GM12878 (cell line): ENCODE measurements around the gene SH3BP5. TPM values are rescaled to one million over a fixed set of nuclear protein-coding genes. Genes with fewer than 3 reads are reported as not detected.

Experiments used
- BCLAF1 ChIP-seq: fragments of 450-650 bp; IDR thresholded peaks from 2 replicates; pipeline ENCODE4 v1.6.1; 2017; ENCODE audit warnings: antibody characterized with exemption, mild to moderate bottlenecking, moderate library complexity
- EED ChIP-seq: sonication (generic); IDR thresholded peaks from 2 replicates; pipeline ENCODE4 v1.6.1; 2016; ENCODE audit warnings: antibody characterized with exemption, low read depth
- GATAD2B ChIP-seq: fragments of 450-650 bp; conservative IDR thresholded peaks from 2 replicates; pipeline ENCODE4 v1.6.1; 2017; ENCODE audit warnings: low read depth, mild to moderate bottlenecking, moderate library complexity
- HDAC2 ChIP-seq: fragments of 200-600 bp; sonication (generic); IDR thresholded peaks from 2 replicates; pipeline ENCODE4 v1.6.1; 2017
- HDAC6 ChIP-seq: fragments of 200-600 bp; sonication (generic); IDR thresholded peaks from one replicate; pipeline ENCODE4 v1.8.0; 2017; ENCODE audit warnings: antibody characterized with exemption; ENCODE audit not compliant: unreplicated experiment
- HSF1 ChIP-seq: fragments of 150-350 bp; IDR thresholded peaks from 2 replicates; pipeline ENCODE4 v1.6.1; 2014; ENCODE audit warnings: mild to moderate bottlenecking, low read depth, low read length
- IKZF2 ChIP-seq, 2 experiments: fragments of 450-650 bp; IDR thresholded peaks; 2 replicates each; pipeline ENCODE4 v1.6.1; 2017; ENCODE audit warnings: mild to moderate bottlenecking in 2 of 2, moderate library complexity in 2 of 2
- IRF3 ChIP-seq: fragments of 450-650 bp; IDR thresholded peaks from 2 replicates; pipeline ENCODE4 v1.6.1; 2014; ENCODE audit warnings: mild to moderate bottlenecking
- JUND ChIP-seq: IDR thresholded peaks from 2 replicates; pipeline ENCODE4 v1.6.1; 2012; ENCODE audit warnings: low read depth, mild to moderate bottlenecking, low read length, improper control_type of control experiment, moderate library complexity
- KDM1A ChIP-seq: fragments of 200-600 bp; sonication (generic); IDR thresholded peaks from 2 replicates; pipeline ENCODE4 v1.6.1; 2016; ENCODE audit warnings: borderline replicate concordance
- MLLT1 ChIP-seq: fragments of 450-650 bp; IDR thresholded peaks from 2 replicates; pipeline ENCODE4 v1.6.1; 2016; ENCODE audit warnings: mild to moderate bottlenecking
- MTA2 ChIP-seq: fragments of 450-650 bp; IDR thresholded peaks from 2 replicates; pipeline ENCODE4 v1.6.1; 2016; ENCODE audit warnings: low read depth, mild to moderate bottlenecking, moderate library complexity
- NFYB ChIP-seq: IDR thresholded peaks from 2 replicates; pipeline ENCODE4 v1.6.1; 2011; ENCODE audit warnings: low read depth, mild to moderate bottlenecking, low read length, improper control_type of control experiment, moderate library complexity; ENCODE audit not compliant: insufficient read depth
- REST ChIP-seq: IDR thresholded peaks from 2 replicates; pipeline ENCODE4 v1.6.1; 2012; ENCODE audit warnings: mild to moderate bottlenecking, low read depth, low read length
- SUZ12 ChIP-seq: fragments of 200-600 bp; sonication (generic); IDR thresholded peaks from one replicate; pipeline ENCODE4 v1.6.1; 2018; ENCODE audit warnings: antibody characterized with exemption, mild to moderate bottlenecking; ENCODE audit not compliant: unreplicated experiment
- WRNIP1 ChIP-seq: IDR thresholded peaks from 2 replicates; pipeline ENCODE4 v1.6.1; 2011; ENCODE audit warnings: low read depth, low read length, improper control_type of control experiment, borderline replicate concordance
- YBX1 ChIP-seq: fragments of 450-650 bp; IDR thresholded peaks from 2 replicates; pipeline ENCODE4 v1.6.1; 2016; ENCODE audit warnings: antibody characterized with exemption
- polyA plus RNA-seq, 11 experiments: library from polyadenylated mRNA; depleted of rRNA in 4 of 11; unstranded in 6 of 11; stranded (reverse) in 5 of 11; fragments of >200 nt; fragmentation: Nextera tagmentation in 4 of 11; fragmentation: Illumina TruSeq in 1 of 11; extraction: Ambion mirVana in 4 of 11; extraction: Trizol in 1 of 11; gene quantifications; 1 replicate in 1 of 11; 2 replicates in 10 of 11; pipeline versions ENCODE4 v1.2.1 to v1.2.3, GENCODE V29; 2011 to 2016; ENCODE audit warnings: inconsistent platforms in 2 of 11, missing spikeins in 2 of 11, low read depth in 1 of 11
- total RNA-seq, 4 experiments: library from RNA; depleted of rRNA in 3 of 4; stranded (reverse); fragments of >200 nt in 3 of 4; fragmentation: Illumina TruSeq in 1 of 4; extraction: Trizol in 1 of 4; gene quantifications; 2 replicates each; pipeline versions ENCODE4 v1.2.1 to v1.2.3, GENCODE V29; 2013 to 2021

SH3BP5 gene
- total and polyA plus RNA-seq, 10 of the 15 experiments (the other 5 are each of a cell fraction or from before 2014, with no cell fraction given), result 14.9 to 87.5 (median 43.7) TPM

GRCh38 chr3:15377961-15378791, 45.8 kb upstream of the SH3BP5 start (continued):
- TF ChIP-seq BCLAF1, result no peak
- TF ChIP-seq MTA2, result peak; percentile 90
- no peak for TF ChIP-seq KDM1A
- TF ChIP-seq EED, result no peak
- TF ChIP-seq GATAD2B, result 0 out of 2 replicates have a peak, but pooled peaks have one; percentile 36
- peak in 1 of 2 experiments; percentile 28; a peak in 1 of 4 replicates for TF ChIP-seq IKZF2 (IDR thresholded peaks at IDR 0.05)
- peak; percentile 47; the same call in 1 of the 2 replicates for TF ChIP-seq MLLT1
- TF ChIP-seq JUND, result no peak
- TF ChIP-seq HSF1, result peak; percentile 85
- no peak for TF ChIP-seq WRNIP1
- no peak for TF ChIP-seq SUZ12
- TF ChIP-seq HDAC2, result no peak
- TF ChIP-seq IRF3, result 0 out of 2 replicates have a peak, but pooled peaks have one; percentile 49
- TF ChIP-seq YBX1, result no peak
- no peak for TF ChIP-seq HDAC6
- no peak for TF ChIP-seq NFYB
- TF ChIP-seq REST, result no peak
